GM12878 (cell line): ENCODE measurements around the gene EFNA4. TPM values are rescaled to one million over a fixed set of nuclear protein-coding genes. Genes with fewer than 3 reads are reported as not detected.

Experiments
- ATAC-seq: fragments of 200-7000 bp; cut with Tn5 transposase; 3 replicates; pipeline ENCODE4 v1.9.1; 2020; ENCODE audit warnings: mild to moderate bottlenecking, moderate library complexity
- BruUV-seq: library from RNA; stranded (reverse); fragments of 400-500 nt; replicated peaks from 2 replicates; lab custom pipeline; 2021; lab: Mats Ljungman, UMichigan
- CTCF ChIA-PET: fragments of 300-600 bp; sonication (Branson Sonifier 250); formaldehyde crosslinking; extraction: SDS; loops from one replicate; lab custom pipeline; 2021; ENCODE audit warnings: inconsistent platforms; lab: Yijun Ruan, JAX
- POLR2A ChIA-PET: fragments of 350-600 bp; formaldehyde crosslinking; extraction: SDS; loops from one replicate; lab custom pipeline; 2021; ENCODE audit warnings: inconsistent platforms; lab: Charles Lee
- RAD21 ChIA-PET: fragments of 300-600 bp; sonication (Branson Sonifier 250); formaldehyde crosslinking; loops from one replicate; lab custom pipeline; 2023; ENCODE audit warnings: antibody characterized with exemption; ENCODE audit not compliant: unreplicated experiment; lab: Charles Lee
- SMC1A ChIA-PET: fragments of 300-600 bp; sonication (Branson Sonifier 250); formaldehyde crosslinking; loops from one replicate; lab custom pipeline; 2023; ENCODE audit not compliant: unreplicated experiment, uncharacterized antibody; lab: Charles Lee
- DNase-seq: peaks from one replicate; pipeline ENCODE4 v3.0.0-alpha.2; 2011; ENCODE audit warnings: low read depth, low spot score
- FAIRE-seq: peaks from 3 replicates; lab custom pipeline; 2011; peaks lifted over from hg19 to GRCh38; lab: Jason Lieb, UNC
- H2AFZ ChIP-seq: 2 replicates; pipeline ENCODE4 v1.6.0; 2011; ENCODE audit warnings: low read depth, low read length, control low read depth; ENCODE audit not compliant: control insufficient read depth
- H3K27ac ChIP-seq: 2 replicates; pipeline ENCODE4 v1.5.1; 2011; ENCODE audit warnings: control low read depth; ENCODE audit not compliant: control insufficient read depth, insufficient read depth
- H3K27me3 ChIP-seq, 2 experiments: replicated peaks in 1 of 2; 2 replicates each; pipeline versions ENCODE4 v1.6.0 to v1.6.1; 2011; ENCODE audit warnings: low read length in 1 of 2; ENCODE audit not compliant: control insufficient read depth in 2 of 2, insufficient read depth in 2 of 2
- H3K36me3 ChIP-seq, 2 experiments: 2 replicates each; pipeline ENCODE4 v1.5.1; 2011; ENCODE audit warnings: low read length in 1 of 2; ENCODE audit not compliant: control insufficient read depth in 2 of 2, insufficient read depth in 2 of 2
- H3K4me1 ChIP-seq: 2 replicates; pipeline ENCODE4 v1.6.1; 2011; ENCODE audit warnings: mild to moderate bottlenecking, low read length, moderate library complexity, mixed read lengths; ENCODE audit not compliant: control insufficient read depth, insufficient read depth
- H3K4me2 ChIP-seq: 2 replicates; pipeline ENCODE4 v1.6.0; 2011; ENCODE audit warnings: control low read depth; ENCODE audit not compliant: control insufficient read depth, insufficient read depth
- H3K4me3 ChIP-seq: fragments of 200-600 bp; sonication (generic); 2 replicates; pipeline ENCODE4 v1.5.1; 2016
- H3K79me2 ChIP-seq: 2 replicates; pipeline ENCODE4 v1.6.0; 2011; ENCODE audit warnings: low read length; ENCODE audit not compliant: control insufficient read depth, insufficient read depth
- H3K9ac ChIP-seq: 2 replicates; pipeline ENCODE4 v1.8.0; 2011; ENCODE audit warnings: low read length, control low read depth, mixed read lengths; ENCODE audit not compliant: control insufficient read depth, insufficient read depth
- H3K9me3 ChIP-seq: replicated peaks from 3 replicates; pipeline ENCODE4 v1.5.1; 2011; ENCODE audit warnings: mild to moderate bottlenecking, low read length; ENCODE audit not compliant: control insufficient read depth, insufficient read depth
- H4K20me1 ChIP-seq: 2 replicates; pipeline ENCODE4 v1.6.0; 2011; ENCODE audit not compliant: control insufficient read depth, insufficient read depth
- BACH1 ChIP-seq: fragments of 450-650 bp; IDR thresholded peaks from 2 replicates; pipeline ENCODE4 v1.6.1; 2017; ENCODE audit warnings: mild to moderate bottlenecking, borderline replicate concordance
- BCL11A ChIP-seq: IDR thresholded peaks from 2 replicates; pipeline ENCODE4 v1.6.1; 2011; ENCODE audit warnings: low read depth, low read length
- BMI1 ChIP-seq: fragments of 450-650 bp; IDR thresholded peaks from 2 replicates; pipeline ENCODE4 v1.6.1; 2016; ENCODE audit warnings: mild to moderate bottlenecking, moderate library complexity, borderline replicate concordance
- CEBPB ChIP-seq, 2 experiments: fragments of 150-350 bp in 1 of 2; IDR thresholded peaks; 2 replicates each; pipeline ENCODE4 v1.6.1; 2012 to 2014; ENCODE audit warnings: low read depth in 2 of 2, low read length in 2 of 2, borderline replicate concordance in 1 of 2, inconsistent platforms in 1 of 2
- CHD2 ChIP-seq: IDR thresholded peaks from 2 replicates; pipeline ENCODE4 v1.6.1; 2011; ENCODE audit warnings: low read depth, low read length, improper control_type of control experiment, borderline replicate concordance
- EZH2 ChIP-seq: IDR thresholded peaks from 2 replicates; pipeline ENCODE4 v1.6.1; 2012; ENCODE audit warnings: low read depth, mild to moderate bottlenecking, control low read depth, inconsistent platforms, low read length, borderline replicate concordance; ENCODE audit not compliant: control insufficient read depth
- HDAC6 ChIP-seq: fragments of 200-600 bp; sonication (generic); IDR thresholded peaks from one replicate; pipeline ENCODE4 v1.8.0; 2017; ENCODE audit warnings: antibody characterized with exemption; ENCODE audit not compliant: unreplicated experiment
- HSF1 ChIP-seq: fragments of 150-350 bp; IDR thresholded peaks from 2 replicates; pipeline ENCODE4 v1.6.1; 2014; ENCODE audit warnings: mild to moderate bottlenecking, low read depth, low read length
- IKZF2 ChIP-seq, 2 experiments: fragments of 450-650 bp; IDR thresholded peaks; 2 replicates each; pipeline ENCODE4 v1.6.1; 2017; ENCODE audit warnings: mild to moderate bottlenecking in 2 of 2, moderate library complexity in 2 of 2
- JUNB ChIP-seq: IDR thresholded peaks from 2 replicates; pipeline ENCODE4 v1.6.1; 2016; ENCODE audit warnings: antibody characterized with exemption, mild to moderate bottlenecking
- MAX ChIP-seq: IDR thresholded peaks from 2 replicates; pipeline ENCODE4 v1.6.1; 2012; ENCODE audit warnings: low read depth, low read length, improper control_type of control experiment
- MXI1 ChIP-seq: fragments of 150-350 bp; IDR thresholded peaks from 2 replicates; pipeline ENCODE4 v1.6.1; 2011; ENCODE audit warnings: low read depth, mild to moderate bottlenecking, inconsistent platforms, low read length, improper control_type of control experiment
- NFYA ChIP-seq: IDR thresholded peaks from 2 replicates; pipeline ENCODE4 v1.6.1; 2011; ENCODE audit warnings: low read depth, mild to moderate bottlenecking, low read length, improper control_type of control experiment, borderline replicate concordance
- NR2C2 ChIP-seq: IDR thresholded peaks from 2 replicates; pipeline ENCODE4 v1.6.1; 2011; ENCODE audit warnings: borderline replicate concordance, low read depth; ENCODE audit not compliant: control insufficient read depth, insufficient read length
- PML ChIP-seq: IDR thresholded peaks from 2 replicates; pipeline ENCODE4 v1.6.1; 2012; ENCODE audit warnings: low read length, inconsistent platforms
- POU2F2 ChIP-seq: IDR thresholded peaks from 3 replicates; pipeline ENCODE4 v1.6.1; 2011; ENCODE audit warnings: low read depth, mild to moderate bottlenecking, low read length, borderline replicate concordance
- SREBF1 ChIP-seq: IDR thresholded peaks from 2 replicates; pipeline ENCODE4 v1.6.1; 2012; ENCODE audit warnings: mild to moderate bottlenecking, low read length
- SRF ChIP-seq, 2 experiments: IDR thresholded peaks; 2 replicates each; pipeline ENCODE4 v1.6.1; 2011; ENCODE audit warnings: low read depth in 2 of 2, low read length in 2 of 2, mild to moderate bottlenecking in 1 of 2, moderate library complexity in 1 of 2
- YY1 ChIP-seq: IDR thresholded peaks from 2 replicates; pipeline ENCODE4 v1.6.1; 2011; ENCODE audit warnings: low read depth, mild to moderate bottlenecking, low read length
- ZNF207 ChIP-seq: fragments of 450-650 bp; IDR thresholded peaks from 2 replicates; pipeline ENCODE4 v1.6.1; 2014; ENCODE audit warnings: antibody characterized with exemption, mild to moderate bottlenecking, borderline replicate concordance
- WGBS: methylation state at CpG from one replicate; pipeline ENCODE4 v1.1.6; 2016; ENCODE audit warnings: low lambda C conversion rate; ENCODE audit not compliant: insufficient replicate concordance, insufficient coverage; ENCODE audit errors: missing lambda C conversion rate; 5-methylcytosine and 5-hydroxymethylcytosine counted together
- in situ Hi-C: fragments of 300-500 bp; cut with MboI; formaldehyde crosslinking; loops from 9 replicates; pipeline ENCODE4 v1.14.3; 2018; ENCODE audit warnings: mixed read lengths
- intact Hi-C: fragments of 100-400 bp; cut with micrococcal nuclease; formaldehyde crosslinking; loops from one replicate; pipeline ENCODE4 v1.14.2; 2022; ENCODE audit not compliant: unreplicated experiment
- polyA plus RNA-seq, 11 experiments: library from polyadenylated mRNA; depleted of rRNA in 4 of 11; unstranded in 6 of 11; stranded (reverse) in 5 of 11; fragments of >200 nt; fragmentation: Nextera tagmentation in 4 of 11; fragmentation: Illumina TruSeq in 1 of 11; extraction: Ambion mirVana in 4 of 11; extraction: Trizol in 1 of 11; gene quantifications; 1 replicate in 1 of 11; 2 replicates in 10 of 11; pipeline versions ENCODE4 v1.2.1 to v1.2.3, GENCODE V29; 2011 to 2016; ENCODE audit warnings: inconsistent platforms in 2 of 11, missing spikeins in 2 of 11, low read depth in 1 of 11
- total RNA-seq, 4 experiments: library from RNA; depleted of rRNA in 3 of 4; stranded (reverse); fragments of >200 nt in 3 of 4; fragmentation: Illumina TruSeq in 1 of 4; extraction: Trizol in 1 of 4; gene quantifications; 2 replicates each; pipeline versions ENCODE4 v1.2.1 to v1.2.3, GENCODE V29; 2013 to 2021

EFNA4 gene
- total and polyA plus RNA-seq, 10 of the 15 experiments (the other 5 are each of a cell fraction or from before 2014, with no cell fraction given) = 0.52 to 14.1 (median 4.8) TPM

GRCh38 chr1:155019377-155020245, 43.9 kb upstream of the EFNA4 start (continued):
- TF ChIP-seq MAX (no peak), BMI1 (no peak), YY1 (no peak), EZH2 (no peak)

GRCh38 chr1:155022136-155022926, 41.2 kb upstream of the EFNA4 start:
- BruUV-seq = no TSS peak
- Histone ChIP-seq H3K4me2 (no peak overlapping the region), H3K79me2 (no peaks in the 10 kb centered on the region; the same call in 1 of the 2 replicates), H4K20me1 (no peaks in the 10 kb centered on the region), H3K9me3 (no peaks in the 10 kb centered on the region), H3K27ac (no peak overlapping the region), H3K9ac (no peak overlapping the region), H2AFZ (no peak overlapping the region), H3K36me3 (no peaks in the 10 kb centered on the region), H3K27me3 (no peaks in the 10 kb centered on the region; a peak in 1 of 4 replicates), H3K4me1 (peaks cover 8% of the 10 kb centered on the region), H3K4me3 (no peak overlapping the region)
- RAD21 ChIA-PET = interaction anchor here (1.6 kb wide), 1 partner anchor 22 kb away, joined by 5 read pairs; no protein-coding TSS in a partner anchor
- CTCF ChIA-PET = interaction anchor here (0.7 to 2.8 kb wide), 6 partner anchors 28 to 171 kb away, joined by 3 to 9 read pairs (median 3); partner anchors contain the start of gene ADAM15
- DNase-seq (no peak), FAIRE-seq (no peak), ATAC-seq (no peak)
- intact Hi-C loops = no loop called here
- SMC1A ChIA-PET = interaction anchor here (0.7 to 0.9 kb wide), 2 partner anchors 28 to 61 kb away, joined by 3 to 4 read pairs; partner anchors contain the start of genes ADAM15 and PYGO2
- 50% methylated on average over 8 of the region's 8 CpGs for WGBS
- in situ Hi-C loops = no loop called here
- POLR2A ChIA-PET = interaction anchor here (0.5 to 1.6 kb wide), 3 partner anchors 12 to 32 kb away, joined by 3 to 5 read pairs (median 3); no protein-coding TSS in a partner anchor
- TF ChIP-seq MXI1 (no peak), PML (no peak), SREBF1 (no peak), BCL11A (no peak), BACH1 (no peak), CEBPB (IDR thresholded peaks at IDR 0.05; ENCODE audit: borderline replicate concordance in 1 of 2, low read depth in 2 of 2, low read length in 2 of 2) (no peak), IKZF2 (IDR thresholded peaks at IDR 0.05) (no peak), HSF1 (no peak), HDAC6 (no peak), NR2C2 (no peak), NFYA (no peak), CHD2 (no peak), JUNB (no peak), ZNF207 (no peak), POU2F2 (no peak), SRF (IDR thresholded peaks at IDR 0.05; ENCODE audit: low read depth in 2 of 2, low read length in 2 of 2) (no peak)
